Measurements from ENCODE around the gene DCBLD2.

Gene DCBLD2

DNA sequence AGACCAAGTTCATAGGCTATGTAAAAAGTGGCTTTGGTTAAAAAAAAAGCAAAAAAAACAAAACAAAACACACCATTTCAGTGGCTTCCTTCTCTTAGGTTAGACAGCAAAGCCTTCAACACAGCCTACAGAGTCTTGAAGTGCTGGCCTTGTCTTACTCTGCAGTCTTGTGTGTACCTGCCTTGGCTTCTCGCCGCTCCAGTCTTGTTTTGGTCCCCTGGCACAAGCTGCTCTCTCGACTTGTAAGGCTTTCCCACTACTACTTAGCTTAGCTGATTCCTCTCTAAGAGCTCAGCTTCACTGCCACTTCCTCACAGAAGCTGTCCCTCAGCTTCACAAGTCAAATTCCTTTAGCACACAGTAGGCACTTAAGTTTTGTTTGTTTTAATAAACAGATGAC lies 75.4 kb downstream of the DCBLD2 start:
- H3K27me3 ChIP-seq, result no peaks in the 10 kb centered on the region
- H3K36me3 ChIP-seq, result peaks cover 0 to 9% (median 0%) of the 10 kb centered on the region in 3 donors
- H3K4me1 ChIP-seq, result peaks cover 0 to 19% (median 2%) of the 10 kb centered on the region in 4 donors
- H3K9me3 ChIP-seq, result no peaks in the 10 kb centered on the region
- no peak overlapping the region for H3K4me3 ChIP-seq
- intact Hi-C loops (cut with DNase I; ENCODE audit: low total_unique reads), result no loop called here
- no peak for DNase-seq
- TF ChIP-seq, protein P1, sequence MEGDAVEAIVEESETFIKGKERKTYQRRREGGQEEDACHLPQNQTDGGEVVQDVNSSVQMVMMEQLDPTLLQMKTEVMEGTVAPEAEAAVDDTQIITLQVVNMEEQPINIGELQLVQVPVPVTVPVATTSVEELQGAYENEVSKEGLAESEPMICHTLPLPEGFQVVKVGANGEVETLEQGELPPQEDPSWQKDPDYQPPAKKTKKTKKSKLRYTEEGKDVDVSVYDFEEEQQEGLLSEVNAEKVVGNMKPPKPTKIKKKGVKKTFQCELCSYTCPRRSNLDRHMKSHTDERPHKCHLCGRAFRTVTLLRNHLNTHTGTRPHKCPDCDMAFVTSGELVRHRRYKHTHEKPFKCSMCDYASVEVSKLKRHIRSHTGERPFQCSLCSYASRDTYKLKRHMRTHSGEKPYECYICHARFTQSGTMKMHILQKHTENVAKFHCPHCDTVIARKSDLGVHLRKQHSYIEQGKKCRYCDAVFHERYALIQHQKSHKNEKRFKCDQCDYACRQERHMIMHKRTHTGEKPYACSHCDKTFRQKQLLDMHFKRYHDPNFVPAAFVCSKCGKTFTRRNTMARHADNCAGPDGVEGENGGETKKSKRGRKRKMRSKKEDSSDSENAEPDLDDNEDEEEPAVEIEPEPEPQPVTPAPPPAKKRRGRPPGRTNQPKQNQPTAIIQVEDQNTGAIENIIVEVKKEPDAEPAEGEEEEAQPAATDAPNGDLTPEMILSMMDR (IDR thresholded peaks at IDR 0.05), result no peak
- H3K27ac ChIP-seq, result no peak overlapping the region

GRCh38 chr3:98824256-98824655 lies 77.2 kb downstream of the DCBLD2 start:
- H3K27me3 ChIP-seq, result no peaks in the 10 kb centered on the region
- no peak overlapping the region for H3K27ac ChIP-seq
- no peak overlapping the region for H3K4me3 ChIP-seq
- H3K36me3 ChIP-seq, result peaks cover 0 to 9% (median 2%) of the 10 kb centered on the region in 3 donors
- intact Hi-C loops (cut with DNase I; ENCODE audit: low total_unique reads), result no loop called here
- TF ChIP-seq, protein P1 (IDR thresholded peaks at IDR 0.05), result no peak
- H3K9me3 ChIP-seq, result no peaks in the 10 kb centered on the region
- no peak for DNase-seq
- H3K4me1 ChIP-seq, result peaks cover 0 to 19% (median 2%) of the 10 kb centered on the region in 4 donors

GRCh38 chr3:98823791-98824190 lies 77.7 kb downstream of the DCBLD2 start:
- Histone ChIP-seq H3K9me3 (no peaks in the 10 kb centered on the region), H3K27me3 (no peaks in the 10 kb centered on the region), H3K4me1 (peaks cover 0 to 19% (median 2%) of the 10 kb centered on the region in 4 donors), H3K4me3 (no peak overlapping the region), H3K36me3 (peaks cover 0 to 9% (median 5%) of the 10 kb centered on the region in 3 donors), H3K27ac (no peak overlapping the region)
- TF ChIP-seq, protein P1 (IDR thresholded peaks at IDR 0.05), result no peak
- no peak for DNase-seq
- intact Hi-C loops (cut with DNase I; ENCODE audit: low total_unique reads), result no loop called here

GRCh38 chr3:98821063-98821462 lies 80.4 kb downstream of the DCBLD2 start:
- no peaks in the 10 kb centered on the region for H3K27me3 ChIP-seq
- H3K4me3 ChIP-seq, result no peak overlapping the region
- H3K27ac ChIP-seq, result no peak overlapping the region
- DNase-seq, result no peak
- intact Hi-C loops (cut with DNase I; ENCODE audit: low total_unique reads), result no loop called here
- H3K9me3 ChIP-seq, result no peaks in the 10 kb centered on the region
- TF ChIP-seq, protein P1 (IDR thresholded peaks at IDR 0.05), result no peak
- peaks cover 0 to 16% (median 5%) of the 10 kb centered on the region in 3 donors for H3K36me3 ChIP-seq
- peaks cover 0 to 5% (median 0%) of the 10 kb centered on the region in 4 donors for H3K4me1 ChIP-seq

DNA sequence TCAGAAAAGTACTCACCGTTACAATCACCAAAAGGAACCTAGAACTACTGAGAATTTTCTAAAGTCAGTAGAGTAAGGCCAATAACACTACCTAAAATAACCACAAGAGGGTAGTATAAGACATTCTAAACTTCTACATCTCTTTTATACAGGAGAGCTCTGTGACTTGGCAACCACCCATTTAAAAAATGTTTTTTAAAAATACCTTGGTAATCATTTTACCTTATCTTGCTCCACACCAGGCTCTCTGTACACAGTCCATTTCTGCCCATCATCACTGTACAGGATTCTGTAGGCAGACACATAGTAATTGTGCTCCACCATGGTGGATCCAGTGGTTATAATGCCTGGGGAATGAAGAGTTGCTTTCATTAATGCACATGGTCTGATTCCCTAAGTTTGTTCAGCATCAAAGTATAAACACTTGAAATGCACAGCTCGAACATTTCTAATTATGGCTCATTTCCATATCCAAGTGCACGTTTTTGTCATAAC lies 83.9 kb downstream of the DCBLD2 start:
- intact Hi-C loops (cut with DNase I; ENCODE audit: low total_unique reads), result loop anchor here (2.0 kb wide), 1 partner anchor 173 kb away; no protein-coding TSS in a partner anchor
- no peaks in the 10 kb centered on the region for H3K4me1 ChIP-seq
- no peak overlapping the region for H3K4me3 ChIP-seq
- TF ChIP-seq, protein P1 (IDR thresholded peaks at IDR 0.05), result peak; percentile 79 to 86
- H3K36me3 ChIP-seq, result peaks cover 7 to 16% (median 12%) of the 10 kb centered on the region in 3 donors
- H3K27ac ChIP-seq, result no peak overlapping the region
- H3K9me3 ChIP-seq, result no peaks in the 10 kb centered on the region
- no peak for DNase-seq
- H3K27me3 ChIP-seq, result no peaks in the 10 kb centered on the region

Measured in tibial artery (tissue), 4 donors.